GM12878 (cell line): ENCODE data around the gene PTK6.

Source experiments
- POLR2A ChIP-seq: IDR thresholded peaks from 2 replicates; pipeline ENCODE4 v1.6.1; 2011; ENCODE audit warnings: low read depth, mild to moderate bottlenecking, low read length
- POLR2AphosphoS2 ChIP-seq: IDR thresholded peaks from 2 replicates; pipeline ENCODE4 v1.6.1; 2011; ENCODE audit warnings: low read depth, mild to moderate bottlenecking, low read length, improper control_type of control experiment, moderate library complexity
- SIN3A ChIP-seq: IDR thresholded peaks from 2 replicates; pipeline ENCODE4 v1.6.1; 2012; ENCODE audit warnings: low read depth, low read length, improper control_type of control experiment
- SIX5 ChIP-seq: IDR thresholded peaks from 2 replicates; pipeline ENCODE4 v1.6.1; 2011; ENCODE audit warnings: mild to moderate bottlenecking, low read depth, low read length, moderate library complexity; ENCODE audit not compliant: severe bottlenecking
- TF ChIP-seq, protein P1 (sequence below), 3 experiments: IDR thresholded peaks in 2 of 3; conservative IDR thresholded peaks in 1 of 3; 2 replicates each; pipeline ENCODE4 v1.5.1; 2011; ENCODE audit warnings: low read depth in 3 of 3, low read length in 3 of 3, mild to moderate bottlenecking in 3 of 3, control low read depth in 2 of 3, moderate library complexity in 2 of 3, inconsistent platforms in 1 of 3, mixed read lengths in 1 of 3; ENCODE audit not compliant: control insufficient read depth in 2 of 3, insufficient read depth in 1 of 3; ENCODE audit errors: extremely low read depth in 1 of 3
- TF ChIP-seq, protein P2 (sequence below): fragments of 450-650 bp; formaldehyde crosslinking; IDR thresholded peaks from 2 replicates; pipeline ENCODE4 v1.5.0; 2022; ENCODE audit warnings: mild to moderate bottlenecking, missing genetic modification characterization

DNA sequence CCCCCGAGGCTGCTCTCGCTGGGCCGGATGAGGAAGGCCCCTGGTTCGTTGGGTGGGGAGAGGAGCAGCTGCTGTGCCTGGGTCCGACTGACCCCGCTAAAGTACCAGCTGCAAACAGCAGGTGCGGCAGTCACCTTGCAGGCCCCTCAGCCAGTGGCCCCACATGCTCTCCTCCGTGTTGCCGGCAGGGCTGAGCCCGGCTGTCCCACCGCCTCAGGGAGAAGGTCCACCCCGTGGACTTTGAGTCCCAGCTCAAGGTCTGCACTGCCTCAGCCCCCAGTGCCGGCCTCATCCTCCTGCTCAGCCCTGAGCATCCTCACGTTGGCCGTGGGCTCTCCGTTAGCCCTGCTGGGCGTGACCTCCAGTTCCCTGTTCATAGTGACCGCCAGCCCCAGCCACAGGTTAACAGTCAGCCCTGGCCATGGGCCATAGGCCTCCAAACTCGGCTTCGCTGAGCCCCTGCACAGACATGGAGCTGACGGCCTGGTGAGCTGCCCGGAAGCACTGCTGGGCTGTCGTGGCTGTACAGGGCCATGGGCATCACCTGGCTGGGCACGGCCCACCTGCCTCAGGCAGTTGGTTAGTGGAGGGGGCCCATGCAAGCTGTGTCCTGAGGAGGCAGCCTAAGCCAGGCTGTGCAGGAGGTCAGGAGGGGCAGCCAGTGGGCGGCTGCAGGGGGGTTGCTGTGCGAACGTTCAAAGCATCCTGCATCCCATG, 7.2 kb upstream of the PTK6 start:
- TF ChIP-seq, protein P1, sequence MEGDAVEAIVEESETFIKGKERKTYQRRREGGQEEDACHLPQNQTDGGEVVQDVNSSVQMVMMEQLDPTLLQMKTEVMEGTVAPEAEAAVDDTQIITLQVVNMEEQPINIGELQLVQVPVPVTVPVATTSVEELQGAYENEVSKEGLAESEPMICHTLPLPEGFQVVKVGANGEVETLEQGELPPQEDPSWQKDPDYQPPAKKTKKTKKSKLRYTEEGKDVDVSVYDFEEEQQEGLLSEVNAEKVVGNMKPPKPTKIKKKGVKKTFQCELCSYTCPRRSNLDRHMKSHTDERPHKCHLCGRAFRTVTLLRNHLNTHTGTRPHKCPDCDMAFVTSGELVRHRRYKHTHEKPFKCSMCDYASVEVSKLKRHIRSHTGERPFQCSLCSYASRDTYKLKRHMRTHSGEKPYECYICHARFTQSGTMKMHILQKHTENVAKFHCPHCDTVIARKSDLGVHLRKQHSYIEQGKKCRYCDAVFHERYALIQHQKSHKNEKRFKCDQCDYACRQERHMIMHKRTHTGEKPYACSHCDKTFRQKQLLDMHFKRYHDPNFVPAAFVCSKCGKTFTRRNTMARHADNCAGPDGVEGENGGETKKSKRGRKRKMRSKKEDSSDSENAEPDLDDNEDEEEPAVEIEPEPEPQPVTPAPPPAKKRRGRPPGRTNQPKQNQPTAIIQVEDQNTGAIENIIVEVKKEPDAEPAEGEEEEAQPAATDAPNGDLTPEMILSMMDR (IDR thresholded peaks at IDR 0.05 in 2 of 3, conservative IDR thresholded peaks at IDR 0.05 in 1 of 3; ENCODE audit: control insufficient read depth in 2 of 3, extremely low read depth in 1 of 3, insufficient read depth in 1 of 3, low read depth in 3 of 3, low read length in 3 of 3), result no peak
- no peak for TF ChIP-seq POLR2A
- TF ChIP-seq, protein P2, sequence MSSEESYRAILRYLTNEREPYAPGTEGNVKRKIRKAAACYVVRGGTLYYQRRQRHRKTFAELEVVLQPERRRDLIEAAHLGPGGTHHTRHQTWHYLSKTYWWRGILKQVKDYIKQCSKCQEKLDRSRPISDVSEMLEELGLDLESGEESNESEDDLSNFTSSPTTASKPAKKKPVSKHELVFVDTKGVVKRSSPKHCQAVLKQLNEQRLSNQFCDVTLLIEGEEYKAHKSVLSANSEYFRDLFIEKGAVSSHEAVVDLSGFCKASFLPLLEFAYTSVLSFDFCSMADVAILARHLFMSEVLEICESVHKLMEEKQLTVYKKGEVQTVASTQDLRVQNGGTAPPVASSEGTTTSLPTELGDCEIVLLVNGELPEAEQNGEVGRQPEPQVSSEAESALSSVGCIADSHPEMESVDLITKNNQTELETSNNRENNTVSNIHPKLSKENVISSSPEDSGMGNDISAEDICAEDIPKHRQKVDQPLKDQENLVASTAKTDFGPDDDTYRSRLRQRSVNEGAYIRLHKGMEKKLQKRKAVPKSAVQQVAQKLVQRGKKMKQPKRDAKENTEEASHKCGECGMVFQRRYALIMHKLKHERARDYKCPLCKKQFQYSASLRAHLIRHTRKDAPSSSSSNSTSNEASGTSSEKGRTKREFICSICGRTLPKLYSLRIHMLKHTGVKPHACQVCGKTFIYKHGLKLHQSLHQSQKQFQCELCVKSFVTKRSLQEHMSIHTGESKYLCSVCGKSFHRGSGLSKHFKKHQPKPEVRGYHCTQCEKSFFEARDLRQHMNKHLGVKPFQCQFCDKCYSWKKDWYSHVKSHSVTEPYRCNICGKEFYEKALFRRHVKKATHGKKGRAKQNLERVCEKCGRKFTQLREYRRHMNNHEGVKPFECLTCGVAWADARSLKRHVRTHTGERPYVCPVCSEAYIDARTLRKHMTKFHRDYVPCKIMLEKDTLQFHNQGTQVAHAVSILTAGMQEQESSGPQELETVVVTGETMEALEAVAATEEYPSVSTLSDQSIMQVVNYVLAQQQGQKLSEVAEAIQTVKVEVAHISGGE (CRISPR knock-in tag), result no peak
- no peak for TF ChIP-seq POLR2AphosphoS2
- no peak for TF ChIP-seq SIX5
- no peak for TF ChIP-seq SIN3A
